HEK293 (cell line): ENCODE results near the gene NXPH4.

Experiments
- CTCF ChIA-PET: fragments of 350-600 bp; formaldehyde crosslinking; extraction: SDS; loops from one replicate; lab custom pipeline; 2021; ENCODE audit warnings: antibody characterized with exemption; lab: Yijun Ruan, JAX
- POLR2A ChIA-PET: fragments of 300-600 bp; formaldehyde crosslinking; extraction: SDS; loops from one replicate; lab custom pipeline; 2020; ENCODE audit warnings: antibody characterized with exemption, inconsistent platforms; lab: Yijun Ruan, JAX
- H3K27ac ChIP-seq: fragments of 200-500 bp; sonication (Bioruptor generic); 2 replicates; pipeline ENCODE4 v1.5.1; 2014; ENCODE audit warnings: low read depth, low read length, control low read depth, inconsistent platforms; ENCODE audit errors: extremely low read depth
- H3K36me3 ChIP-seq, 2 experiments: fragments of 200-500 bp in 1 of 2; sonication (Bioruptor generic) in 1 of 2; 1 replicate in 1 of 2; 2 replicates in 1 of 2; pipeline ENCODE4 v1.5.1; 2014 to 2017; ENCODE audit warnings: inconsistent platforms in 2 of 2, low read length in 2 of 2; ENCODE audit not compliant: control insufficient read depth in 2 of 2, insufficient read depth in 1 of 2
- H3K4me1 ChIP-seq: fragments of 200-500 bp; sonication (Bioruptor generic); 2 replicates; pipeline ENCODE4 v1.5.1; 2014; ENCODE audit warnings: mild to moderate bottlenecking, low read length, inconsistent platforms; ENCODE audit not compliant: control insufficient read depth, insufficient read depth
- H3K4me3 ChIP-seq: 2 replicates; pipeline ENCODE4 v1.5.1; 2011; ENCODE audit warnings: low read depth, mild to moderate bottlenecking, control low read depth, low read length, moderate library complexity
- H3K9me3 ChIP-seq: fragments of 200-500 bp; sonication (Bioruptor generic); 2 replicates; pipeline ENCODE4 v1.5.1; 2014; ENCODE audit warnings: low read depth, low read length, inconsistent platforms; ENCODE audit not compliant: control insufficient read depth, insufficient read depth
- PRDM2 ChIP-seq: fragments of 450-650 bp; formaldehyde crosslinking; IDR thresholded peaks from 2 replicates; pipeline ENCODE4 v1.5.1; 2016; ENCODE audit warnings: missing biosample characterization, missing genetic modification characterization, borderline replicate concordance
- ZNF140 ChIP-seq: fragments of 450-650 bp; formaldehyde crosslinking; IDR thresholded peaks from 2 replicates; pipeline ENCODE4 v1.5.1; 2016; ENCODE audit warnings: missing biosample characterization, missing genetic modification characterization
- ZNF184 ChIP-seq: fragments of 450-650 bp; IDR thresholded peaks from 2 replicates; pipeline ENCODE4 v1.5.1; 2018; ENCODE audit warnings: missing biosample characterization, mild to moderate bottlenecking, missing genetic modification characterization
- ZNF501 ChIP-seq: fragments of 450-650 bp; formaldehyde crosslinking; IDR thresholded peaks from 2 replicates; pipeline ENCODE4 v1.5.1; 2016; ENCODE audit warnings: missing biosample characterization, missing genetic modification characterization
- ZNF549 ChIP-seq: fragments of 450-650 bp; IDR thresholded peaks from 2 replicates; pipeline ENCODE4 v1.5.1; 2018; ENCODE audit warnings: missing biosample characterization, missing genetic modification characterization, mild to moderate bottlenecking, inconsistent platforms, moderate library complexity
- ZNF555 ChIP-seq: fragments of 450-650 bp; formaldehyde crosslinking; conservative IDR thresholded peaks from 2 replicates; pipeline ENCODE4 v1.5.1; 2017; ENCODE audit warnings: missing biosample characterization, mild to moderate bottlenecking, missing genetic modification characterization, inconsistent platforms
- ZNF837 ChIP-seq: fragments of 450-650 bp; formaldehyde crosslinking; IDR thresholded peaks from 2 replicates; pipeline ENCODE4 v1.5.1; 2016; ENCODE audit warnings: missing biosample characterization, missing genetic modification characterization
- ZSCAN16 ChIP-seq: fragments of 450-650 bp; formaldehyde crosslinking; IDR thresholded peaks from 2 replicates; pipeline ENCODE4 v1.5.1; 2016; ENCODE audit warnings: missing biosample characterization, missing genetic modification characterization
- ZSCAN23 ChIP-seq: fragments of 450-650 bp; formaldehyde crosslinking; IDR thresholded peaks from 2 replicates; pipeline ENCODE4 v1.5.1; 2016; ENCODE audit warnings: missing biosample characterization, missing genetic modification characterization
- TF ChIP-seq, protein P1 (sequence below): fragments of 450-650 bp; formaldehyde crosslinking; IDR thresholded peaks from 2 replicates; pipeline ENCODE4 v1.5.1; 2016; ENCODE audit warnings: missing biosample characterization, missing genetic modification characterization
- TF ChIP-seq, protein P2 (sequence below): fragments of 450-650 bp; IDR thresholded peaks from 2 replicates; pipeline ENCODE4 v1.5.1; 2018; ENCODE audit warnings: missing biosample characterization, missing genetic modification characterization
- TF ChIP-seq, protein P3 (sequence below): fragments of 450-650 bp; formaldehyde crosslinking; IDR thresholded peaks from 2 replicates; pipeline ENCODE4 v1.5.1; 2017; ENCODE audit warnings: missing biosample characterization, missing genetic modification characterization
- TF ChIP-seq, protein P4 (sequence below): fragments of 450-650 bp; formaldehyde crosslinking; optimal IDR thresholded peaks from 2 replicates; pipeline ENCODE3; 2016; ENCODE audit warnings: missing biosample characterization, mild to moderate bottlenecking, missing genetic modification characterization

The NXPH4 gene

DNA sequence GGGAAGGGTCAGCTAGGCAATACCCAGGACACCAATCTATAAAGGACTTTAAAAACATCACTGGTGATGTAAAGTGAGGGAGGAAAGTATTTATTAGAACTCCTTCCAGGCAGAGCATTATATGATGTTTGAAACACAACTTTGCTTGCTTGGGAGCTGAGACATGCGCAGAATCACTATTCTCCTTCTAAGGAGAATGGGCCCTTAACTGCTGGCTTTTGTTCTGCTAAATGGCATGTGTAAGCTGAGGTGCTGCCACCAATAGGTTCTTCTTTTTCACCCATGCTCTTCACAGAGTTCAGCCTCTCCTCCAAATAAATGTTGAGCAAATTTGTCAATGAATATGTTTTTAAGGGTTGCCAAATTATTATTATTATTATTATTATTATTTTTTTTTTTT is 30.4 kb downstream of the NXPH4 start (continued):
- TF ChIP-seq, protein P1, sequence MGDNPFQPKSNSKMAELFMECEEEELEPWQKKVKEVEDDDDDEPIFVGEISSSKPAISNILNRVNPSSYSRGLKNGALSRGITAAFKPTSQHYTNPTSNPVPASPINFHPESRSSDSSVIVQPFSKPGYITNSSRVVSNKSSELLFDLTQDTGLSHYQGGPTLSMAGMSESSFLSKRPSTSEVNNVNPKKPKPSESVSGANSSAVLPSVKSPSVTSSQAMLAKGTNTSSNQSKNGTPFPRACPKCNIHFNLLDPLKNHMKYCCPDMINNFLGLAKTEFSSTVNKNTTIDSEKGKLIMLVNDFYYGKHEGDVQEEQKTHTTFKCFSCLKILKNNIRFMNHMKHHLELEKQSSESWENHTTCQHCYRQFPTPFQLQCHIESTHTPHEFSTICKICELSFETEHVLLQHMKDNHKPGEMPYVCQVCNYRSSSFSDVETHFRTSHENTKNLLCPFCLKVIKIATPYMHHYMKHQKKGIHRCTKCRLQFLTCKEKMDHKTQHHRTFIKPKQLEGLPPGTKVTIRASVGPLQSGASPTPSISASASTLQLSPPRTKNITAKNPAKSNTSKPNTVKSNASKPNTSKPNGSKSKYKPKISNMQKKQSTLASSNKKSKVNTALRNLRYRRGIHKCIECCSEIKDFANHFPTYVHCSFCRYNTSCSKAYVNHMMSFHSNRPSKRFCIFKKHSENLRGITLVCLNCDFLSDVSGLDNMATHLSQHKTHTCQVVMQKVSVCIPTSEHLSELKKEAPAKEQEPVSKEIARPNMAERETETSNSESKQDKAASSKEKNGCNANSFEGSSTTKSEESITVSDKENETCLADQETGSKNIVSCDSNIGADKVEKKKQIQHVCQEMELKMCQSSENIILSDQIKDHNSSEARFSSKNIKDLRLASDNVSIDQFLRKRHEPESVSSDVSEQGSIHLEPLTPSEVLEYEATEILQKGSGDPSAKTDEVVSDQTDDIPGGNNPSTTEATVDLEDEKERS (tag by site-specific recombination) = no peak

DNA sequence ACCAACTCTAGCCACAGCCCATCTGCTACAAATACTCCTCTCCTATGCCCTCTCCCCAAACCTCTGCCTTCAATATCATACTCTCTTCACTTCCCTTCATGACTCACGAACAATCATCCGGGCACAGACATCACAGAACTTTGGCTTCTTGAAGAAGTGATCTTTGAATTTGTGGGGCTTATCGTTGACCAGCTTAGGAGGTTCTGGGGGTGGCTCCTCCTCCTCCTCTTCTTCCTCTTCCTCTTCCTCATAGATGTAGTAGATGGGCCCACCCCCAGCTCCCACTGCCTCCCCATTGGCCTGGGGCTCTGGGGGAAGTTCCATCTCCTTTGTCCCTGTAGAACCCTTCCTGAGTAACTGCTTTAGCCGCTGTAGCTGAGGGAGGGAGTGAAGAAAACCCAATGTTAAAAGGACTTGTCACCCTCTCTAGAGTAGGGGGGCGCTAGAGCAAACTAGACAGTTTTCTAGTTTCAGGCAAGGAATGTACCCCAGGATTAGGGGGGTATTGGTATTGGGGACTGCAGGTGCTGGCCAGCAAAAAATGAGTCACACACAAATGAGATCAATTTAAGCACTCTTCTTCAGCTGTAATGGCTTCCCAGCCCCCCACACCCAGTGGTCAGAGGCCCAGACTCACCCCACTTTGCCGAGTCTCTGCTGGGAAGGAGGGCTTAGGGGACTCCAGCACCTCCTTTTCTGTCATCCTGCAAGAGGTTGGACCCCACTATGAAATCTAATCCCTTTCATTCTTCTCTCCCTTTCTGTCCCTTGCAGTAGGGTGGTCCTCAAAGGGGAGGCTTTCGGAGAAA is 32.5 kb downstream of the NXPH4 start:
- Histone ChIP-seq H3K4me3 (no peak overlapping the region), H3K4me1 (0 out of 2 replicates have a peak, but pooled peaks cover 4% of the 10 kb centered on the region), H3K9me3 (no peaks in the 10 kb centered on the region), H3K36me3 (peaks cover 0 to 3% of the 10 kb centered on the region in 2 experiments; a peak in 2 of 3 replicates), H3K27ac (no peak overlapping the region)
- ChIA-PET CTCF (interaction anchor here (0.7 to 3.3 kb wide), 8 partner anchors 9 to 214 kb away, joined by 3 to 19 read pairs (median 5); no protein-coding TSS in a partner anchor), POLR2A (interaction anchor here (0.6 kb wide), 1 partner anchor 242 kb away, joined by 8 read pairs; no protein-coding TSS in a partner anchor)
- TF ChIP-seq, protein P2, sequence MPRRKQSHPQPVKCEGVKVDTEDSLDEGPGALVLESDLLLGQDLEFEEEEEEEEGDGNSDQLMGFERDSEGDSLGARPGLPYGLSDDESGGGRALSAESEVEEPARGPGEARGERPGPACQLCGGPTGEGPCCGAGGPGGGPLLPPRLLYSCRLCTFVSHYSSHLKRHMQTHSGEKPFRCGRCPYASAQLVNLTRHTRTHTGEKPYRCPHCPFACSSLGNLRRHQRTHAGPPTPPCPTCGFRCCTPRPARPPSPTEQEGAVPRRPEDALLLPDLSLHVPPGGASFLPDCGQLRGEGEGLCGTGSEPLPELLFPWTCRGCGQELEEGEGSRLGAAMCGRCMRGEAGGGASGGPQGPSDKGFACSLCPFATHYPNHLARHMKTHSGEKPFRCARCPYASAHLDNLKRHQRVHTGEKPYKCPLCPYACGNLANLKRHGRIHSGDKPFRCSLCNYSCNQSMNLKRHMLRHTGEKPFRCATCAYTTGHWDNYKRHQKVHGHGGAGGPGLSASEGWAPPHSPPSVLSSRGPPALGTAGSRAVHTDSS (tag by site-specific recombination) = peak; percentile 83
- no peak for TF ChIP-seq ZNF140 (tag by site-specific recombination)

DNA sequence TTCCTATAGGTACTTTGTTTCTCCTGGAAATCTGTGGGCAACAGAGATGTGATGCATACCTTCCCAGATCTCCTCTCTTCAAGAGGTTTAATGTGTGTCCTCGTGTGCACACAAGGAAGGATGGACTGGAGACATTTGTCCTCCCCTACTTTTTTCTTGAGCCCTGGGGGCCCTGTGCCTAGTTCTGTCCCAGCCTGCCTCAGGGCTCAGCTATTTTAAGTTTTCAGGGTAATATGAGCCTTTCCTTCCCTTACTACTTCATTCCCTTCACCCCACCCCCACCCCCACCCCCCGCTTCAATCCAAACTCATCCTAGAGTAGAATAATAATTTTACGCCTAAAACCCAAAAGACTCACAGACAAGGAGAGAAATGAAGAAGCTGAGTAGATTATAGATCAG is 33.9 kb downstream of the NXPH4 start:
- TF ChIP-seq, protein P3, sequence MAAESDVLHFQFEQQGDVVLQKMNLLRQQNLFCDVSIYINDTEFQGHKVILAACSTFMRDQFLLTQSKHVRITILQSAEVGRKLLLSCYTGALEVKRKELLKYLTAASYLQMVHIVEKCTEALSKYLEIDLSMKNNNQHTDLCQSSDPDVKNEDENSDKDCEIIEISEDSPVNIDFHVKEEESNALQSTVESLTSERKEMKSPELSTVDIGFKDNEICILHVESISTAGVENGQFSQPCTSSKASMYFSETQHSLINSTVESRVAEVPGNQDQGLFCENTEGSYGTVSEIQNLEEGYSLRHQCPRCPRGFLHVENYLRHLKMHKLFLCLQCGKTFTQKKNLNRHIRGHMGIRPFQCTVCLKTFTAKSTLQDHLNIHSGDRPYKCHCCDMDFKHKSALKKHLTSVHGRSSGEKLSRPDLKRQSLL (tag by site-specific recombination) = no peak
- no peak for TF ChIP-seq ZNF501
- Histone ChIP-seq H3K4me3 (no peak overlapping the region), H3K9me3 (no peaks in the 10 kb centered on the region), H3K27ac (no peak overlapping the region), H3K36me3 (peaks cover 0 to 14% of the 10 kb centered on the region in 2 experiments; a peak in 2 of 3 replicates), H3K4me1 (0 out of 2 replicates have a peak, but pooled peaks cover 4% of the 10 kb centered on the region)
- CTCF ChIA-PET = interaction anchor here (0.7 to 3.3 kb wide), 8 partner anchors 11 to 202 kb away, joined by 3 to 19 read pairs (median 3); no protein-coding TSS in a partner anchor
- POLR2A ChIA-PET = interaction anchor here (0.6 kb wide), 1 partner anchor 15 kb away, joined by 3 read pairs; no protein-coding TSS in a partner anchor

- peaks cover 0 to 18% of the 10 kb centered on the region in 2 experiments; a peak in 2 of 3 replicates for H3K36me3 ChIP-seq
- H3K4me3 ChIP-seq = no peak within 1 kb of the TSS
- 0 out of 2 replicates have a peak, but pooled peaks cover 4% of the 10 kb centered on the region for H3K4me1 ChIP-seq
- no peaks in the 10 kb centered on the region for H3K9me3 ChIP-seq
- no peak within 1 kb of the TSS for H3K27ac ChIP-seq
- ChIA-PET POLR2A (interaction anchor here (0.6 kb wide), 1 partner anchor 9 kb away, joined by 4 read pairs; no protein-coding TSS in a partner anchor), CTCF (interaction anchor here (0.7 to 3.3 kb wide), 11 partner anchors 8 to 202 kb away, joined by 3 to 27 read pairs (median 3); no protein-coding TSS in a partner anchor)
- TF ChIP-seq ZSCAN16 (tag by site-specific recombination) = no peak
- TF ChIP-seq ZNF555 (tag by site-specific recombination) = no peak
- TF ChIP-seq ZNF184 (tag by site-specific recombination) = no peak
- TF ChIP-seq ZNF837 (tag by site-specific recombination) = no peak
- no peak for TF ChIP-seq ZNF549 (tag by site-specific recombination)
- TF ChIP-seq, protein P4, sequence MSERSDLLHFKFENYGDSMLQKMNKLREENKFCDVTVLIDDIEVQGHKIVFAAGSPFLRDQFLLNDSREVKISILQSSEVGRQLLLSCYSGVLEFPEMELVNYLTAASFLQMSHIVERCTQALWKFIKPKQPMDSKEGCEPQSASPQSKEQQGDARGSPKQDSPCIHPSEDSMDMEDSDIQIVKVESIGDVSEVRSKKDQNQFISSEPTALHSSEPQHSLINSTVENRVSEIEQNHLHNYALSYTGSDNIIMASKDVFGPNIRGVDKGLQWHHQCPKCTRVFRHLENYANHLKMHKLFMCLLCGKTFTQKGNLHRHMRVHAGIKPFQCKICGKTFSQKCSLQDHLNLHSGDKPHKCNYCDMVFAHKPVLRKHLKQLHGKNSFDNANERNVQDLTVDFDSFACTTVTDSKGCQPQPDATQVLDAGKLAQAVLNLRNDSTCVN (tag by site-specific recombination) = no peak
- no peak for TF ChIP-seq ZSCAN23 (tag by site-specific recombination)
- no peak for TF ChIP-seq PRDM2 (tag by site-specific recombination)
Measured at GRCh38 chr12:57250956-57251355, 34.4 kb downstream of the NXPH4 start, which contains the start of gene STAC3. Gene STAC3 (minus strand): TSS chr12:57251187. CDS start chr12:57249636, 1,551 bp downstream.
